HCT116 (cell line): ENCODE results near the gene ZEB2.

Experiments
- EZH2 ChIP-seq: fragments of 200-600 bp; sonication (generic); IDR thresholded peaks from 2 replicates; pipeline ENCODE4 v1.6.1; 2017; ENCODE audit warnings: antibody characterized with exemption, mixed run types
- POLR2A ChIP-seq: IDR thresholded peaks from 2 replicates; pipeline ENCODE4 v1.7.0; 2011; ENCODE audit warnings: borderline replicate concordance; ENCODE audit not compliant: insufficient read depth, insufficient read length; ENCODE audit errors: extremely low read depth
- TCF7L2 ChIP-seq: IDR thresholded peaks from 2 replicates; pipeline ENCODE4 v1.7.0; 2011; ENCODE audit warnings: borderline replicate concordance, inconsistent platforms; ENCODE audit not compliant: insufficient read depth, insufficient read length; ENCODE audit errors: extremely low read depth
- ZNF274 ChIP-seq: fragments of 200-500 bp; sonication (Bioruptor generic); IDR thresholded peaks from 2 replicates; pipeline ENCODE4 v1.6.1; 2014; ENCODE audit warnings: mild to moderate bottlenecking, low read depth, low read length, inconsistent platforms
- TF ChIP-seq, protein P1 (sequence below): IDR thresholded peaks from 2 replicates; pipeline ENCODE4 v1.6.1; 2012; ENCODE audit warnings: low read depth

DNA sequence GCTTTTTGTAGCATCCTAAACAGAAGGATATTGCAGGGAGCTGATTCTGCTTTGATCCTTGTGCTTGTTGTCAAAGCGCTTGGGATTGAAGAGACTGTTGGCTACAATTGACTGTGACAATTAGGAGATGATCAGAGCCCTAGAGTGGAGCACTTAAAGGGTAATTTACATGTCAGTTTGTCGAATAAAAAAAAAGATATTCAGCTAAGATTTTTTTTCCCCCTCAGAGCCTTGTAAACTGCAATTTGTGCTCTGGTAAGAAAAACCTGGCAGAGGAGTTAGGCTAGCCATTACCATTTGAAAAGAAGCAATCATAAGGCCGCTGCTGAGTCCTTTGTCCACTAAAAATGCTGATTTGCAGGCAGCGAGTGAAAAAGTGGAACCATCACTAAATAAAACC is 47.8 kb upstream of the ZEB2 start:
- no peak for TF ChIP-seq EZH2
- TF ChIP-seq, protein P1, sequence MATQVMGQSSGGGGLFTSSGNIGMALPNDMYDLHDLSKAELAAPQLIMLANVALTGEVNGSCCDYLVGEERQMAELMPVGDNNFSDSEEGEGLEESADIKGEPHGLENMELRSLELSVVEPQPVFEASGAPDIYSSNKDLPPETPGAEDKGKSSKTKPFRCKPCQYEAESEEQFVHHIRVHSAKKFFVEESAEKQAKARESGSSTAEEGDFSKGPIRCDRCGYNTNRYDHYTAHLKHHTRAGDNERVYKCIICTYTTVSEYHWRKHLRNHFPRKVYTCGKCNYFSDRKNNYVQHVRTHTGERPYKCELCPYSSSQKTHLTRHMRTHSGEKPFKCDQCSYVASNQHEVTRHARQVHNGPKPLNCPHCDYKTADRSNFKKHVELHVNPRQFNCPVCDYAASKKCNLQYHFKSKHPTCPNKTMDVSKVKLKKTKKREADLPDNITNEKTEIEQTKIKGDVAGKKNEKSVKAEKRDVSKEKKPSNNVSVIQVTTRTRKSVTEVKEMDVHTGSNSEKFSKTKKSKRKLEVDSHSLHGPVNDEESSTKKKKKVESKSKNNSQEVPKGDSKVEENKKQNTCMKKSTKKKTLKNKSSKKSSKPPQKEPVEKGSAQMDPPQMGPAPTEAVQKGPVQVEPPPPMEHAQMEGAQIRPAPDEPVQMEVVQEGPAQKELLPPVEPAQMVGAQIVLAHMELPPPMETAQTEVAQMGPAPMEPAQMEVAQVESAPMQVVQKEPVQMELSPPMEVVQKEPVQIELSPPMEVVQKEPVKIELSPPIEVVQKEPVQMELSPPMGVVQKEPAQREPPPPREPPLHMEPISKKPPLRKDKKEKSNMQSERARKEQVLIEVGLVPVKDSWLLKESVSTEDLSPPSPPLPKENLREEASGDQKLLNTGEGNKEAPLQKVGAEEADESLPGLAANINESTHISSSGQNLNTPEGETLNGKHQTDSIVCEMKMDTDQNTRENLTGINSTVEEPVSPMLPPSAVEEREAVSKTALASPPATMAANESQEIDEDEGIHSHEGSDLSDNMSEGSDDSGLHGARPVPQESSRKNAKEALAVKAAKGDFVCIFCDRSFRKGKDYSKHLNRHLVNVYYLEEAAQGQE = no peak
- no peak for TF ChIP-seq ZNF274
- no peak for TF ChIP-seq TCF7L2
- no peak for TF ChIP-seq POLR2A
